ENCODE measurements around the gene FPR1.

FPR1 gene, protein sequence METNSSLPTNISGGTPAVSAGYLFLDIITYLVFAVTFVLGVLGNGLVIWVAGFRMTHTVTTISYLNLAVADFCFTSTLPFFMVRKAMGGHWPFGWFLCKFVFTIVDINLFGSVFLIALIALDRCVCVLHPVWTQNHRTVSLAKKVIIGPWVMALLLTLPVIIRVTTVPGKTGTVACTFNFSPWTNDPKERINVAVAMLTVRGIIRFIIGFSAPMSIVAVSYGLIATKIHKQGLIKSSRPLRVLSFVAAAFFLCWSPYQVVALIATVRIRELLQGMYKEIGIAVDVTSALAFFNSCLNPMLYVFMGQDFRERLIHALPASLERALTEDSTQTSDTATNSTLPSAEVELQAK

DNA sequence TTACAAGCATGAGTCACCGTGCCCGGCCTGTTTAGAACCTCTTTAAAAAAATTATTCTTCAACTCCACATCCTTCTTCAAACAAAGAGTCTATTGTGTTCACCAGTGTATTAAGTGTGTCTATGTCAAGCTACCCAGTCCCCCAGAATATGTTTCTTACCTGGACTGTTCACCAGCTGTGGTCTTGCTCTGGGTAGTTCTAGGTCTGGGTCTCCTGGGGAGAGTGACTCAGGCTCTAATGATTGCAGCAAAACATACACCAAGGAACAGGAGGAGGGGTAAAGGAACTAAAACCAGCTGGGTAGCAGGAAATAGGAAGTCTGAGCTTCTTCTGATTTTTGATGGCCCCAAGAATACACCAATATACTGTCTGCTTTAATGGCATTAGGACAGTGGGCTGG, at the start of gene FPR1:
Gene FPR1, minus strand, starts transcription at position 224 of the 400 bp plus-strand sequence. CDS start 4,884 bp downstream, outside the sequence.
- DNase-seq = no peak

DNA sequence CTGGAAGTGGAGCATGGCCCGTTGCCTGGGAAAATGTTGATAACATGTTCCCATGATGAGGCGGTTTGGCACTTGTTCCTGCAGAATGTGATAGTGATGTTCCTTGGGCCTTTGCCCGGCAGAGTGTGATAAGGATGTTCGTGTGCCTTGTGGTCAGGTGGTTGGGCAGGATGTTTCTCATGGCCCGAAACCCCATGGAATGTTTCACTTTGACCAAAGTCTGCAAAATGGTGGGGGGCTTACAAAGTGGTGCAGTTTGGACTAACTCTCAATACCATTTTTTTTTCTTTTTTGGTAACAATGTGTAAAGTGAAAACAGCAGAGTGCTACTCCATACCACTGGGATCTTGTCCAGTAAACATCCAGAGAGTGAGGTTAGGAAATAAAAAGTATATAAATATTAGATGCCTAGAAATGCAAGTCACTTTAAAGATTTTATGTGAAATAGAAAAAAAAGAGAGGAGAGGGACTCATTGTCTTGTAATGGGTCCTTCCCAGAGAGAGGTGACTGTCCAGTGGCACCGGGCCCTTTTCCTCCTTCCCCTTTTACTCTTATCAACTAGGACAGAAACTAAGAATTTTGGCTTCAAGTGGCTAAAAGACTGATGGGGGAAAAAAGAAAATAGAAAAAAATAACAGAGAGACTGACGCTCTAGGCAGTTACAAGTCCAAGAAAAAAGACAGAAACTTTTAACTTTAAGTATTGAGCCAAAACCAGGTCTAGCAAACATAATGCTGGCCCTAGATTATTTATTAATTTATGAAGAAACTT, 49.0 kb upstream of the FPR1 start:
- no peak for DNase-seq

DNA sequence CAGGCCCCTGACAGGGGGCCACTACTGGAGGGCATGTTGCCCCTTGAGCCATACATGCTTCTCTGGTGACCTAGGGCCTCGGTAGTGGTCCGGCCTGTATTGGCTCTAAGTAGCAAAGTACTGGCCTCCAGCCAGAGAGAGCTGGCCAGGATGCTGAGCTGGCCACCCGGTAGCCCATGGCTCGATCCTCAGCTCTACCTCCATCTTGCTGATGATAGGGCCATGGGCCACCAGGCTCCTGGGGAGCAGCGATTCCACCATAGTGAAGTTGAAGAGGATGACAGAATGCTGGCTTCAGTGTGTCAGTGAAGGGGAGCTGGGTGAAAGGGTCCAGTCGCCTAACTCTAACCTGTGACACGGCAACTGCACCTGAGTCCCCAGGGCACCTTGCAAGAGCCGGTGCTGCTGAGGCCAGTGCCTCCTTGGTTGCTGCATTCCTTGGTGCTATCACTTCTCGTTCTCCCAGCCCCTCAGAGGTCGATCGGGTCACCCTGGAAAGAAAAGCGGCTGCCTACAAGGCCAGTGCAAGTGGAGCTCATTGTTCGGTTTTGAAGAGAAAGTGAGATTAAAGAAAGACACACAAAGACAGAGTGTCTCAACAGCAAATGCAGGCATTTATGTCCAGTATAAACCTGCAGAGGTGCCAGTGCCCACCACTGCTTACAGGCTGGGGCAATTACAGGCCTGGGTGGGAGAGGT, 48.2 kb upstream of the FPR1 start:
- DNase-seq = no peak

DNA sequence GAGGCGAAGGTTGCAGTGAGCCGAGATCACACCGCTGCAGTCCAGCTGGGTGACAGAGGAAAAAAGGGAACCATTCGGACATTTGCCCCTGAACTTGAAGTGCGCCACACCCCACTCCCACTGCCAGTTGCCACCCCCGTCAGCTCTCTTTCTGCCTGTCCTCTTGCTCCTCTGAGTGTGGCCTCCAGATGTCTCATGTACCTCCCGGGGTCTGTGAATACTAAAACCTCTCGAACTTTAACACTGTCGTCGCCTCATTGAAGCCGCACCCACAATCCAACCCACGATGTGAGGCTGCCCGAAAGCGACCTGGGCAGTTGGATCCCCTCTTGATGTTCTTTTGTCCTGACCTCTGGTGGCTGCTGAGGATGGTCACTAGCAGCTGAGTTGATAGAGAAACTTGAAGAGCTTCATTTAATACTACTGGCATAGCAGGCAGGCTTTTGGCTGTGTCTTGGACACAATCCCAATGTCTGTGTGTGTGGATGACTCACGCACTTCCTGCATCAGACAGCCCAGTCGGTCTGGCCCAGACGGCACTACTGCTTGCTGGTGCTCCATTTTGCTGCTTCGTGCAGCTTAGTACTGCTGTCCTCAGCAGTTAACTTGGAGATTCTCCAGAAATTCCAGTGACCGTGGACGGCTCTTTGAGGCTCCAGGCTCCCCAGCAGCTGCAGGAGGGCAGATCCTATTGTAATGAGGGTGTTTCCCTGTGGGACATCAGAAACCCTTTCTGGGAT, 47.5 kb upstream of the FPR1 start:
- DNase-seq = no peak

DNA sequence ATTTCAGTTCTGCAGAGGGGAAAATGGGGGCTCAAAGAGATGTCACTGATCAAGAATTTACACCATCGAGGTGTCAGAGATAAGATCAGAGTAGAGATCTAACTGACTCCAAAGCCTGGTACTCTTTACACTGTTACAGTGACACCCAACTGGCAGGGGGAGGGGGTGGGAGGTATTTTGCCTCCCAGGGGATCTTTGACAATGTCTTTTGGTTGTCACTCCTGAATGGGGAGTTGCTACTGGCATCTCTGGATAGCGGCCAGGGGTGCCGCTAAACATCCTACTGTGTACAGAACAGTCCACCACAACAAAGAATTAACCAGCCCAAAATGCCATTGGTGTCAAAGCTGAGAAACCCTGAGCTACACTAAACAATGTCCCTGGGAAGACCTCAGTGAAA, 46.4 kb upstream of the FPR1 start:
- DNase-seq = no peak

DNA sequence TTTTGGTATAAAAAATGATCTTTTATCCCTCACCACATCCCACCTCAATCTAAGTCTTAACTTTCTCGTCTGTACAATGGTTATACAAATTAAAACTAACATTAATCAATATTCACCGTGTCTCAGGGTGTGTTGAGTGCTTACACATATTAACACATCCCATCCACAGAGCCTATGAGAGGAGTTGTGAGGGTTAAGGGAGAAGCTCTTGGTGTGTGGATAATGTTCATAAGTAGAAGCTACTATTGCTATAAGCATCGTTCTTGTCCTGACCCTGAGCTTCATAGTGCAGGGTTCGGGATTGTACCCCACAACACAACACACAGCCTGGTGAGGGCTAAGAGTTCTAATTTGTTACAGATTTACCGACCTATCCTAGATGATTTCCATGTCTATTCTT, 45.8 kb upstream of the FPR1 start:
- no peak for DNase-seq

DNA sequence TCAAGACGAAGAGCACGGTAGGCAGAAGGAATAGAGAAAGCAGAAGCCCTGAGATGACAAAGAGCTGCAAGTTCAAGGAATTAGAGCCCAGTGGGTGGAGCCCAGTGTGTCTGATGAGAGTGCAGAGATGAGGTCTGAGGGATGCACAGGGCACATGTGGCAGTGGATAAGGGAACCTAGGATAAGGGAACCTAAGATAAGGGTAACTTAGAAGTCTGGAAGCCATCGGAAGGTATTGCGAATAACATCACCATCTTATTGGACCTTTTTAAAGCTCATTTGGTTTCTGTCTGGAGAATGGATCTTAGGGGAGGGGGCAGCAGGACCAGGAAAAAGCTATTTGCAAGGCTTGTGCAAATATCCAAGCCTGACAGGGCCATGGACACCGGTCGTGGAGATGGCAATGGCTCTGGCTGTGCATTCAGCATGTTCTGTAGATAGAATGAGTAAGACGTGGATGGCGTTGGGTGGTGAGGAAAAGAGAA, 44.6 kb upstream of the FPR1 start:
- no peak for DNase-seq

DNA sequence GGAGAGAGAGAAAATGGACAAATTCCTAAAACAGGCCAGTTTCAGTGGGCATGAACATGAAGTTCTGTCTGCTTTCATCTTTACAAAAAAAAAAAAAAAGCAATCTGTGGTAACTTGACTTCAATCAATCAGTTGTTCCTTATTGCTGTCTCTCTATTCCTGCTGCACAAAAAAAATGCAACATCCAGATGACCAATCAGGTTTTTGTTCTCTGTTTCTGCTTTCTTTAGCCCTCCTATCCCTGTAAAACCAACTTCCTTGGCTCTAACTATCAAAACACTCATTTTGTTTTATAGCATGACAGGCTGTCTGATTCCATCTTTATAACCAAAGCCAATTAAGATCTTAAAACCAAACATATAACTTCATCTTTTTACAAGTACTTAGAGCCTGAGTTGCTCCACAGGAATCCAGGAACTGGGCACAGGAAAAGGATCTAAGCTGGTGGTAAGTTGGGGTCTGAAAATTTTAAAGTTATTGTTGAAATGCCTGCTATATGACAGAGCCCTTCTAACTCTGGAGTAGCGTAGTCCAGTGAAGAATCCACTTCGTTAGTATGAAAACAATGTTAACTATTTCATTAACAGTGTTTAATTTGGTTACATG, 43.3 kb upstream of the FPR1 start, which contains the start of gene FPR3:
Gene FPR3, plus strand, starts transcription at position 273 of the 606 bp plus-strand sequence. CDS start 28,592 bp downstream, outside the sequence.
- no peak for DNase-seq

DNA sequence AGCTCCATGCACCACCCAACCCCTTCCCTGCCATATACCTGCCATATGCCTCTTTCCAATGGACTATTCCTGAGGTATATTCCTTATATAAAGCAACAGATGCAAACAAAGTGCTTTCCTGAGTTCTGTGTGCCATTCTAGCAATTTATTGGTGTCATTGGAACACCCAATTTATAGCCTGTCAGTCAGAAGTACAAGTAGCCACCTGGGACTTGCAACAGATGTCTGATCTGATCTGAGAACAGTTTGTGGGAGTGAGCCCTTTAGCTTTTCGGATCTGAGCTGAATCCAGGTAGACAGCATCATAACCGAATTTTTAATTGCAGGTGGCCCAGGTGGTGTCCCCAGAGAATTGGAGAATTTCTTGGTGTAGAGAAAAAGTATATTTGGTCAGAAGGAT, 42.3 kb upstream of the FPR1 start:
- DNase-seq = no peak

DNA sequence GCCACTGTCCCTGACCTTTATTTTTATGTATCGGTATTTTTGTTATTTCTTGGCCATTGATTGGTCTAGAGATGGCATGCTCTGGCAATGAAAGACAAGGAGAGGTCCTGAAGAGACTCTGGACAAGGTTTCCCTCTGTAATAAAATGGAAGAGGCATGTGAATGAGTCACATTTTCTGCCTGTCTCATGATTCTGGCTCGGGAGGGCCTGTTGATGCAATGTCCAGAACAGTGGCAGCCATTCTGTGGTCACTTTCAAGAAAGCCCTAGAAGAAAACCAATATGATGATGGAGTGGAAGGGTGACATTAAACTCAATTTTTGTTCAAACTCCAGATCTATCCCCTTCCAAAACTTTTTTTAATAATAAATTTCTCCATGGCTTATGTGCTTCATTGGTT, 41.3 kb upstream of the FPR1 start:
- no peak for DNase-seq

DNA sequence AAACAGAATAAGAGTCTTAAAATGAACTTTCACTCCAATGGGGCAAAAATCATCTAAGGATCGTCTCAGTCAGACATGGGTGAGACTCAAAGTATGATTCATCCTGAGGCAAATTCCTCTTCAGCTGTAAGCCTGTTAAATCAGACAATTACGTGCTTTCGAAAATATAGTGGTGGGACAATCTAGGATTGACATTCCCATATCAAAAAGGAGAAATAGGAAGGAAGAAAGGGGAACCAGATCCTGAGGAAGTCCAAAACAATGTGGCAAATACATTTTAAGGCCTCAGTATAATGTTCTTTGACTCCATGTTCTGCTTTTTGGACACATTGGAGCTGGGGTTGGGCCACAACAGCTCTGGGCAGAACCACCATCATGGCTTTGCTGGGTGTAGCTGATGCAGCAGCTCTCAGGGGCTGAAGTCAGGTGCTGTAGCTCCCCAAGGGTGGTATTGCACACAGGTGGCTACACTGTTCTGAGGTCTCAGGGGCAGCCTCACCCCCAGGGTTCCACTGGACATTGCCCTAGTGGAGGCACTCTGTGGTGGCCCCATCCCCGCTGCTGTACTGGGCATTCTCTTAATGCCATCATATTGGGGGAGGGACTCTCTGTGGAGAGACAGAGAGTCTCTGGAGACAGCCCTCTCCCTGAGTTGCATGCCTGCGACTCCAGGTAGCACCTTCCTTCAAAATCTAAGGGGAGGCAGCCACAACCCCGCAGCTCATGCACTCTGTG, 37.5 kb upstream of the FPR1 start:
- DNase-seq = no peak

DNA sequence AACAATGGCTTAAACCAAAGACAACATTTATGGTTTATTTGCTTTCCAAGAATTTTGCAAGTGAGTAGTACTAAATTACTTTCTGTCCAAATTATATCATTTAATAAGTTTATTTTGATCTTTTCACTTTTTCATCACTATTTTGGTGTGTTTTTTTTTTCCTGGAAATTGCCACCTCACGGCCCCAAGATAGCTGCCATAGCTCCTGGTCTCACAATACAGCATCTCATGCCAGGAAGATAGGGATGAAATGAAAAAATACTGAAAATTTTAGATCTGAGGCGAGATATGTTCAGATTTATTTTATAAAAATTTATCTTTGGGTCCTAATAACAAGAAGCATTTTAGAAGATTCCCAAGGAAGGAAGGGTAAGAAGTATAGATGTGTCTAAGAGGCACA, 36.4 kb upstream of the FPR1 start:
- DNase-seq = no peak

DNA sequence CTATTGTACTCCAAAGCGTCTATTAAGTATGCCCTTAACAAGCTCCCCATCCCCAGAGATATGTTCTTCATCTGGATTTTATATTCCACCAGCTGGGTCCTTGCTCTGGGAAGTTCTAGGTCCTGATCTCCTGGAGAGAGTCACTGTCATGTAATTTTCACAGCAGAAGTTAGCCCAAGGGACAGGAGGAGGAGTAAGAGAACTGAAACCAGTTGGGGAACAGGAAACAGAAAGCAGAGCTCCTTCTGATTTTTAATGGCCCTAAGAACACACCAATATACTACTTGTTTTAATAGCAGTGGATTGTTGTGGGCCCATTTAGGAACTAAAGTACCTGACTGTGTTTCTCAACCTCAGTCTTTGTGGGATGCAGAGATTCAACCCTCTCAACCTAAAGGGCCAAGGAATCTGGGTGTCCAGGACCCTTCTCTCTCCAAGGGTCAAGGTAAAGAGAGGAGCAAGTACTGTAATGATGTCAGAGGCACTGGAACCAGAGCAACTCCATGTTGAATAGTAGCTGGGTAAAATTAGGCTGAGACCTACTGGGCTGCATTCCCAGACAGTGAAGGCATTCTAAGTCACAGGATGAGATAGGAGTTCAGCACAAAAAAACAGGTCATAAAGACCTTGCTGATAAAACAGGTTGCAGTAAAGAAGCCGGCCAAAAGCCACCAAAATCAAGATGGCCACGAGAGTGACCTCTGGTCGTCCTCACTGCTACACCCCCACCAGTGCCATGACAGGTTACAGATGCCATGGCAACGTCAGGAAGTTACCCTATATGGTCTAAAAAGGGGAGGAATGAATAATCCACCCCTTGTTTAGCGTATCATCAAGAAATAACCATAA, 35.2 kb upstream of the FPR1 start:
- no peak for DNase-seq

DNA sequence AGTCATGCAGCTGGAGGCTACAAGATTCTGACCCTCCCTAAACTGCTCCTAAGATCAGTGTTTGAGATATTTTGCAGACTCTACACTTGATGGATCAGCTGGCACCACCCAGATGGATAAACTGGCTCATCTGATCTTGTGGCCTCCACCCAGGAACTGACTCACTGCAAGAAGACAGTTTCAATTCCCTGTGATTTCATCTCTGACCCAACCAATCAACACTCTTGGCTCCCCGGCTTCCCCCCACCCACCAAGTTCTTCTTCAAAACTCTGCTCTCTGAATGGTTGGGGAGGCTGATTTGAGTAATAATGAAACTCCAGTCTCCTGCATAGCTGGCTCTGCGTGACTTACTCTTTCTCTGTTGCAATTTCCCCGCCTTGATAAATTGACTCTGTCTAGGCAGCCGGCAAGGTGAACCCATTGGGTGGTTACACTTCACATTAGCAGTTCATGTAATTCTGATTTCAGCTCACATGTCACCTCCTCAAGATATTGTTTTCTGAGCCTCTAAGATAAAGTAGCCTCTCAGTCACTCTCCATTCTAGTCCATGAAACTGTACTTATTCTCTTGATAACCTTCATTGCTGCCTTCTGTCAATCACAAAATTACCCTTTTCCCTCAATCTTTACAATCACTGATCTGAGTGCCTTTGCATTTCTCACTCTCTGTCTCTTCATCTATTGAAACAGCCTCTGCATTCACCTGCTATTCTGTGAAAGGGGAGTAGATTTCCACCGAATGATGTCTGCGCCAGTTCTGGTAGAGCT, 33.4 kb upstream of the FPR1 start:
- peak; percentile 48 for DNase-seq

DNA sequence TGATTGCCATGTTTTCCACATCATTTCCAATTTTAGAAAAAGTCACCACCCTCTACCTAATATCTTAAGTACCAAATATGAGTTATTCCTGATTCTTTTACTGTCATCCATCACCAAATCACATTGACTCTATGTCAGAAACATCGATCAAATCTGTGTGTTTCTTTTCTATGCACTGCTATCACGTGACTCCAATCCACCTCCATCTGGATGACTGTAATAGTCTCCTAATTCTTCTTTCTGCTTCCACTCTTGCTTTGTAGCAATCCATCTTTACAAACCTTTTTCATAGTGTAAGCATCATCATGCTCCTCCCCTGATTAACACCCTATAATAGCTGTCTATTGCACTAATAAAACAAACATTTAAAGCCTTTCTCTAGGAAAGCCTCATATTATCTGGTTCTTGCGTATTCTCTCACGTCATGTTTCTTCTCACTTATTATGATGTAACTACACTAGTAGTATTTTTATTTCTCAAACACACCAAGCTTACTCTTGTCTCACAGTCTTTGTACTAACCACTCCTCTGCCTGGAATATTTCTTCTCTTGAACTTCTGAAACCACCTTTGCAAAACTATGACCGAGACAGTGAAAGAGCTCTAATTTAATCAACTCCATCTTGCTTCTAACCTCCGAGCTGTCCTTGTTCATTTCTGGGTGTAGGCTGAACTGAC, 32.6 kb upstream of the FPR1 start:
- no peak for DNase-seq

DNA sequence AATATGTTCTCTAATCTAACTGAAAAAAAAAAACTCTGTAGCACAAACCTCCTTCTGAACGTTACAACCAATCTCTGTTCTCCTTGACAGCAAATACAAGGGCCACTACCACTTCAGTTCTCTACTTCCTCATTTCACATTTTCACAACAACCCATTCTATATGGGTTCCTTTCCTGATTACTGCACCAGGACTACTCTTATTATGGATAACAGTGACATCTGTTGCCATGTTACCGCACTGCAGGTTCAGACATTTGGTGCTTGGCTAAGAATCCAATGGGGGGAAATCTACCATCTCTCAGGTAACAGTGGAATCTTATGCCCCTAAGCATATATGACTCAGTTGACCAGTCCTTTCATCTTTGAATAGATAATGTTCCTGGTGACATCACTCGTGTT, 31.7 kb upstream of the FPR1 start:
- no peak for DNase-seq

DNA sequence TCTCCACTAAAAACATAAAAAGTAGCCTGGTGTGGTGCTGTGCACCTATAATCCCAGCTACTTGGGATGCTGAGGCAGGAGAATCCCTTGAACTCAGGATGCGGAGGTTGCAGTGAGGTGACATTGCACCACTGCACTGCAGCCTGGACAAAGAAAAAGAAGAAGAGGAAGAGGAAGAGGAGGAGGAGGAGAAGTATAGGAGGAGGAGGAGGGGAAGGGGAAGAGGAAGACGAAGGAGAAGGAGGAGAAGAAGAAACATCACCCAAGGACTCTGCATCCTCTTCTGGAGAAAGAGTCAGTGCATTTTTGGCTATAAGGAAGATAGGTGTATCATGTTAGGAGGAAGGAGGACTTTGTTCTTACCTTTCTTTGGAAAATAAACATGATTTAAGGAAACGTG, 30.3 kb upstream of the FPR1 start:
- DNase-seq = no peak

DNA sequence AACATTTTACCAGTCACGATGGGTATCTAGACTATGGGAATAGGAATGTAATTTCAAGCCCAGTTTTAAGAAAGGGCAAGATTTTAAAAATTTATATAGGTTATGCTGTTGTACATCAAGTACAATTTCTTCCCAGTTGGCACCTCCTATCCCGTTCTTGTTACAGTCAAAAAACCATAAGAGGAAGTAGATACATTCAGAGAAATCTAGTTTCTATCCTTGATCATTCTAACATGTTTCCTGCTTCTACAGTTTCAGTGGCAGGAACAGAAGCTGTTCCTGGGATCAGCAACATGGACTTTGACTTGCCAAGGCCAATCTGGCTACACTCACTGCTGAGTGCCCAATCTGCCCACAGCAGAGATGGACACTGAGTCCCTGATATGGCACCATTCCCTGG, 28.6 kb upstream of the FPR1 start:
- DNase-seq = no peak

DNA sequence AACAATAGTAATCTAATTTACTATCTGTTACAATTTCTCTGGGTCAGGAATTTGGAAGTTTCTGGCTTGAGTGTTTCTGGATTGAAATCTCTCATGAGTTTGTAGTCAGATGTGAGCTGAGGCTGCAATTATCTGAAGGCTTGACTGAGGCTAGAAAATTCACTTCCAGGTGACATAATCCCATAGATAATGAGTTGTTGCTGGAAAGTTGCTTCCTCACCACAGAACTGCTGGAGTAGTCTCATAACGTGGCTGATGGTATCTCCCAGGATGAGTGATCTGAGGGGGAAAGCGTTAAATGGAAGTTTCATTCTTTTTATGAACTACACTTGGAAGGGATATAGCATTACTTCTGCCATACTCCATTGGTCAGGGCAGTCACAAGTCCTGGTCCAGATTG, 28.0 kb upstream of the FPR1 start:
- no peak for DNase-seq

Data from CD4-positive, alpha-beta T cell treated with Interleukin-4 for 4 hours (primary cell).